Measurements from ENCODE around the gene CDC26.

CDC26 gene

GRCh38 chr9:113299800-113300292, 24.5 kb upstream of the CDC26 start:
- Histone ChIP-seq H3F3A (ENCODE audit: insufficient read depth, low read length) (no peaks in the 10 kb centered on the region), H3K9ac (ENCODE audit: low read length) (no peak overlapping the region), H3K4me1 (ENCODE audit: insufficient read depth, low read length, severe bottlenecking) (peaks cover 7% of the 10 kb centered on the region), H3K27ac (ENCODE audit: low read depth, low read length, poor library complexity, severe bottlenecking) (no peak overlapping the region), H2AFZ (ENCODE audit: low read length) (no peak overlapping the region), H4K20me1 (ENCODE audit: insufficient read depth, low read length) (no peaks in the 10 kb centered on the region), H3K27me3 (ENCODE audit: insufficient read depth, low read length) (peaks cover 4% of the 10 kb centered on the region), H3K79me2 (ENCODE audit: insufficient read depth, low read length) (no peaks in the 10 kb centered on the region), H3K9me3 (ENCODE audit: low read length) (no peaks in the 10 kb centered on the region), H3K9me2 (ENCODE audit: low read depth, low read length) (no peaks in the 10 kb centered on the region), H3K4me2 (ENCODE audit: low read length) (no peak overlapping the region), H3K36me3 (ENCODE audit: insufficient read depth, low read length) (no peaks in the 10 kb centered on the region; the same call in 1 of the 2 replicates), H3K4me3 (ENCODE audit: low read depth, low read length, poor library complexity, severe bottlenecking) (no peak overlapping the region)
- no peak for TF ChIP-seq EZH2 (IDR thresholded peaks at IDR 0.05; ENCODE audit: borderline replicate concordance, low read length)
- TF ChIP-seq, protein P1, sequence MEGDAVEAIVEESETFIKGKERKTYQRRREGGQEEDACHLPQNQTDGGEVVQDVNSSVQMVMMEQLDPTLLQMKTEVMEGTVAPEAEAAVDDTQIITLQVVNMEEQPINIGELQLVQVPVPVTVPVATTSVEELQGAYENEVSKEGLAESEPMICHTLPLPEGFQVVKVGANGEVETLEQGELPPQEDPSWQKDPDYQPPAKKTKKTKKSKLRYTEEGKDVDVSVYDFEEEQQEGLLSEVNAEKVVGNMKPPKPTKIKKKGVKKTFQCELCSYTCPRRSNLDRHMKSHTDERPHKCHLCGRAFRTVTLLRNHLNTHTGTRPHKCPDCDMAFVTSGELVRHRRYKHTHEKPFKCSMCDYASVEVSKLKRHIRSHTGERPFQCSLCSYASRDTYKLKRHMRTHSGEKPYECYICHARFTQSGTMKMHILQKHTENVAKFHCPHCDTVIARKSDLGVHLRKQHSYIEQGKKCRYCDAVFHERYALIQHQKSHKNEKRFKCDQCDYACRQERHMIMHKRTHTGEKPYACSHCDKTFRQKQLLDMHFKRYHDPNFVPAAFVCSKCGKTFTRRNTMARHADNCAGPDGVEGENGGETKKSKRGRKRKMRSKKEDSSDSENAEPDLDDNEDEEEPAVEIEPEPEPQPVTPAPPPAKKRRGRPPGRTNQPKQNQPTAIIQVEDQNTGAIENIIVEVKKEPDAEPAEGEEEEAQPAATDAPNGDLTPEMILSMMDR (IDR thresholded peaks at IDR 0.05; ENCODE audit: low read length), result no peak

GRCh38 chr9:113298924-113299770, 23.8 kb upstream of the CDC26 start:
- TF ChIP-seq, protein P1 (IDR thresholded peaks at IDR 0.05; ENCODE audit: low read length), result no peak
- TF ChIP-seq EZH2 (IDR thresholded peaks at IDR 0.05; ENCODE audit: borderline replicate concordance, low read length), result no peak
- no peak overlapping the region for H3K9ac ChIP-seq (ENCODE audit: low read length)
- H4K20me1 ChIP-seq (ENCODE audit: insufficient read depth, low read length), result no peaks in the 10 kb centered on the region
- H3K79me2 ChIP-seq (ENCODE audit: insufficient read depth, low read length), result no peaks in the 10 kb centered on the region
- no peaks in the 10 kb centered on the region for H3K9me3 ChIP-seq (ENCODE audit: low read length)
- no peak overlapping the region for H2AFZ ChIP-seq (ENCODE audit: low read length)
- no peak overlapping the region for H3K4me3 ChIP-seq (ENCODE audit: low read depth, low read length, poor library complexity, severe bottlenecking)
- H3F3A ChIP-seq (ENCODE audit: insufficient read depth, low read length), result no peaks in the 10 kb centered on the region
- H3K9me2 ChIP-seq (ENCODE audit: low read depth, low read length), result no peaks in the 10 kb centered on the region
- no peak overlapping the region for H3K27ac ChIP-seq (ENCODE audit: low read depth, low read length, poor library complexity, severe bottlenecking)
- peaks cover under 1% of the 10 kb centered on the region for H3K36me3 ChIP-seq (ENCODE audit: insufficient read depth, low read length)
- peaks cover 7% of the 10 kb centered on the region for H3K4me1 ChIP-seq (ENCODE audit: insufficient read depth, low read length, severe bottlenecking)
- H3K4me2 ChIP-seq (ENCODE audit: low read length), result no peak overlapping the region
- peaks cover 4% of the 10 kb centered on the region for H3K27me3 ChIP-seq (ENCODE audit: insufficient read depth, low read length)

DNA sequence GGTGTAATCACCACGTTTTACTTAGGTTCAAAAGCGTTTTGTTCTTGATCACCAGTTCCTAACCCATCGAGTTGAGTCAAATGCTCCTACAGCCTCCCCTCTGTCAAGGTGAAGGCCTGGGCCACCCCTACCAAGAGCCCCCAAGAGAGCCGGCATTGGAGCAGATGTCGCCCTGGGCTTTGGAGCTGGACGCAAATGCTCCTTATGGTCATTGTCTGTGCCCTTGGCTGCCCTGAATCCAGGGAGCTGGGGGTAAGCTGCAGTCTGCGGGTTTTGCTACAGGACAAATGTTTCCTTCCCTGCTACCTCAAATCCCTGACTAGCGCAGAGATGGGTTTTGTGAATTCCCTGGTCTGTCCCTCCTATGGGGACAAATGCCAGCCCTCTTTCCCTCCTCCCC, 22.9 kb upstream of the CDC26 start:
- Histone ChIP-seq H3K27ac (ENCODE audit: low read depth, low read length, poor library complexity, severe bottlenecking) (no peak overlapping the region), H3K79me2 (ENCODE audit: insufficient read depth, low read length) (no peaks in the 10 kb centered on the region), H3K4me2 (ENCODE audit: low read length) (no peak overlapping the region), H2AFZ (ENCODE audit: low read length) (no peak overlapping the region), H3K9me2 (ENCODE audit: low read depth, low read length) (no peaks in the 10 kb centered on the region), H3K4me3 (ENCODE audit: low read depth, low read length, poor library complexity, severe bottlenecking) (no peak overlapping the region), H3K27me3 (ENCODE audit: insufficient read depth, low read length) (peaks cover 4% of the 10 kb centered on the region), H3F3A (ENCODE audit: insufficient read depth, low read length) (no peaks in the 10 kb centered on the region), H3K9ac (ENCODE audit: low read length) (no peak overlapping the region), H3K4me1 (ENCODE audit: insufficient read depth, low read length, severe bottlenecking) (peaks cover 6% of the 10 kb centered on the region), H4K20me1 (ENCODE audit: insufficient read depth, low read length) (no peaks in the 10 kb centered on the region), H3K9me3 (ENCODE audit: low read length) (no peaks in the 10 kb centered on the region), H3K36me3 (ENCODE audit: insufficient read depth, low read length) (peaks cover 9% of the 10 kb centered on the region)
- TF ChIP-seq, protein P1 (IDR thresholded peaks at IDR 0.05; ENCODE audit: low read length), result no peak
- TF ChIP-seq EZH2 (IDR thresholded peaks at IDR 0.05; ENCODE audit: borderline replicate concordance, low read length), result no peak

Data from OCI-LY1 (cell line).